ENCODE data around the gene A3GALT2.

GRCh38 chr1:33282791-33283190 is 38.1 kb downstream of the A3GALT2 start:
- no peak for TF ChIP-seq MYC (IDR thresholded peaks at IDR 0.05; ENCODE audit: low read depth, low read length)
- TF ChIP-seq, protein P1, sequence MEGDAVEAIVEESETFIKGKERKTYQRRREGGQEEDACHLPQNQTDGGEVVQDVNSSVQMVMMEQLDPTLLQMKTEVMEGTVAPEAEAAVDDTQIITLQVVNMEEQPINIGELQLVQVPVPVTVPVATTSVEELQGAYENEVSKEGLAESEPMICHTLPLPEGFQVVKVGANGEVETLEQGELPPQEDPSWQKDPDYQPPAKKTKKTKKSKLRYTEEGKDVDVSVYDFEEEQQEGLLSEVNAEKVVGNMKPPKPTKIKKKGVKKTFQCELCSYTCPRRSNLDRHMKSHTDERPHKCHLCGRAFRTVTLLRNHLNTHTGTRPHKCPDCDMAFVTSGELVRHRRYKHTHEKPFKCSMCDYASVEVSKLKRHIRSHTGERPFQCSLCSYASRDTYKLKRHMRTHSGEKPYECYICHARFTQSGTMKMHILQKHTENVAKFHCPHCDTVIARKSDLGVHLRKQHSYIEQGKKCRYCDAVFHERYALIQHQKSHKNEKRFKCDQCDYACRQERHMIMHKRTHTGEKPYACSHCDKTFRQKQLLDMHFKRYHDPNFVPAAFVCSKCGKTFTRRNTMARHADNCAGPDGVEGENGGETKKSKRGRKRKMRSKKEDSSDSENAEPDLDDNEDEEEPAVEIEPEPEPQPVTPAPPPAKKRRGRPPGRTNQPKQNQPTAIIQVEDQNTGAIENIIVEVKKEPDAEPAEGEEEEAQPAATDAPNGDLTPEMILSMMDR (IDR thresholded peaks at IDR 0.05; ENCODE audit: low read depth, low read length): no peak

Measured in NB4 (cell line).